Endothelial cell of umbilical vein (primary cell): ENCODE data around the gene IGSF11.

Source experiments
- CTCF ChIP-seq, 2 donors: IDR thresholded peaks; 1 replicate in 1 of 2; 2 replicates in 1 of 2; pipeline ENCODE4 v1.5.1; 2011; ENCODE audit warnings: low read length in 2 of 2, mild to moderate bottlenecking in 2 of 2, moderate library complexity in 2 of 2, control low read depth in 1 of 2, inconsistent platforms in 1 of 2, low read depth in 1 of 2; ENCODE audit not compliant: insufficient read depth in 1 of 2; ENCODE audit errors: extremely low read depth in 1 of 2
- EZH2 ChIP-seq: IDR thresholded peaks from 2 replicates; pipeline ENCODE4 v1.6.1; 2012; ENCODE audit warnings: borderline replicate concordance, low read depth, mild to moderate bottlenecking, moderate library complexity, low read length, inconsistent platforms; ENCODE audit not compliant: severe bottlenecking
- JUN ChIP-seq: IDR thresholded peaks from 2 replicates; pipeline ENCODE4 v1.6.1; 2011; ENCODE audit warnings: borderline replicate concordance, low read depth; ENCODE audit not compliant: insufficient read length, insufficient read depth
- MYC ChIP-seq: IDR thresholded peaks from one replicate; pipeline ENCODE4 v1.6.1; 2011; ENCODE audit warnings: mild to moderate bottlenecking, low read depth, low read length
- POLR2AphosphoS5 ChIP-seq: IDR thresholded peaks from 2 replicates; pipeline ENCODE4 v1.6.1; 2012; ENCODE audit warnings: low read depth, mild to moderate bottlenecking, control low read depth, low read length, moderate library complexity; ENCODE audit not compliant: insufficient read depth
- TF ChIP-seq, protein P1 (sequence below): IDR thresholded peaks from 2 replicates; pipeline ENCODE4 v1.6.1; 2011; ENCODE audit not compliant: insufficient read depth, insufficient read length

DNA sequence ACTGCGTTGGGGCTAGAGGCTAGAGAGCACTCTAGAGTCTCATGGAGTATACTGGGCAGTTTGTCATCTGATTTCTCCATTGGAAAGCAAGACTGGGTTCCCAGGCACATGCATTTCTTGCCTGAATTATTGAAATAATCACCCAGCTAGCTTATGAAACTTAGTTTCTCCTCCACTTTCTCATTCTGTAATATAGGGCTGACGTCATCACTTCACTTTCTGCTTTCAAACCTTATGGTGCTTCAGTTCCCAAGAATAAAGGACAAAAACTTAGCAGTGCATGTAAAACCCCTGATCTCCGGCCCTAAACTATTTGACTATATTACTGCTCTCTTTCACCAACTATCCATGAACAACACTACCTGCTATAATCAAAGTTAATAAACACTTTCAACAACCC lies 147.9 kb downstream of the IGSF11 start:
- TF ChIP-seq CTCF (IDR thresholded peaks at IDR 0.05; ENCODE audit: extremely low read depth in 1 of 2, insufficient read depth in 1 of 2, low read depth in 1 of 2, low read length in 2 of 2) (no peak), MYC (no peak), EZH2 (no peak), JUN (no peak), POLR2AphosphoS5 (no peak)
- TF ChIP-seq, protein P1, sequence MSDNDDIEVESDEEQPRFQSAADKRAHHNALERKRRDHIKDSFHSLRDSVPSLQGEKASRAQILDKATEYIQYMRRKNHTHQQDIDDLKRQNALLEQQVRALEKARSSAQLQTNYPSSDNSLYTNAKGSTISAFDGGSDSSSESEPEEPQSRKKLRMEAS, result no peak
